ENCODE results near the gene SELE.

Gene SELE

GRCh38 chr1:169733924-169734323 lies at the start of gene SELE:
SELE (minus strand) TSS chr1:169734079; CDS start chr1:169733612, 467 bp downstream.
- DNase-seq (ENCODE audit: low spot score), result no peak

GRCh38 chr1:169782596-169782995 lies 48.7 kb upstream of the SELE start:
- no peak for DNase-seq (ENCODE audit: low spot score)

- DNase-seq (ENCODE audit: low spot score), result no peak
Observed at GRCh38 chr1:169779970-169780369, 46.1 kb upstream of the SELE start.

GRCh38 chr1:169779150-169779549 lies 45.3 kb upstream of the SELE start:
- no peak for DNase-seq (ENCODE audit: low spot score)

- DNase-seq (ENCODE audit: low spot score), result no peak
Observed at GRCh38 chr1:169776440-169776839, 42.6 kb upstream of the SELE start.

- DNase-seq (ENCODE audit: low spot score), result no peak
Observed at GRCh38 chr1:169768161-169768560, 34.3 kb upstream of the SELE start.

GRCh38 chr1:169765580-169766331 lies 31.9 kb upstream of the SELE start:
- DNase-seq (ENCODE audit: low spot score), result no peak

- no peak for DNase-seq (ENCODE audit: low spot score)
Observed at GRCh38 chr1:169764919-169765318, 31.0 kb upstream of the SELE start.

GRCh38 chr1:169762699-169763098 lies 28.8 kb upstream of the SELE start:
- DNase-seq (ENCODE audit: low spot score), result no peak

GRCh38 chr1:169759038-169759437 lies 25.2 kb upstream of the SELE start:
- DNase-seq (ENCODE audit: low spot score), result no peak

- no peak for DNase-seq (ENCODE audit: low spot score)
Observed at GRCh38 chr1:169753549-169753948, 19.7 kb upstream of the SELE start.

- no peak for DNase-seq (ENCODE audit: low spot score)
Observed at GRCh38 chr1:169750041-169750440, 16.2 kb upstream of the SELE start.

GRCh38 chr1:169746550-169746949 lies 12.7 kb upstream of the SELE start:
- DNase-seq (ENCODE audit: low spot score), result no peak

- DNase-seq (ENCODE audit: low spot score), result no peak
Observed at GRCh38 chr1:169745015-169745861, 11.4 kb upstream of the SELE start.

GRCh38 chr1:169741666-169742394 lies 8.0 kb upstream of the SELE start:
- DNase-seq (ENCODE audit: low spot score), result no peak

GRCh38 chr1:169739980-169740379 lies 6.1 kb upstream of the SELE start:
- no peak for DNase-seq (ENCODE audit: low spot score)

- DNase-seq (ENCODE audit: low spot score), result no peak
Observed at GRCh38 chr1:169731446-169731845, 2.4 kb downstream of the SELE start.

- DNase-seq (ENCODE audit: low spot score), result no peak
Observed at GRCh38 chr1:169729991-169730390, 3.9 kb downstream of the SELE start.

GRCh38 chr1:169727307-169727706 lies 6.6 kb downstream of the SELE start:
- DNase-seq (ENCODE audit: low spot score), result no peak

- DNase-seq (ENCODE audit: low spot score), result no peak
Observed at GRCh38 chr1:169726851-169727250, 7.0 kb downstream of the SELE start.

GRCh38 chr1:169725930-169726329 lies 7.9 kb downstream of the SELE start:
- no peak for DNase-seq (ENCODE audit: low spot score)

GRCh38 chr1:169724168-169724567 lies 9.7 kb downstream of the SELE start:
- no peak for DNase-seq (ENCODE audit: low spot score)

GRCh38 chr1:169723763-169724162 lies 10.1 kb downstream of the SELE start:
- no peak for DNase-seq (ENCODE audit: low spot score)

All from activated CD4-positive, alpha-beta T cell treated with anti-CD3 and anti-CD28 coated beads, Interleukin-2, Interleukin-4, amounts not matched to agents 100 ng/mL and 50 ng/mL, durations not matched to agents 16 hours and 8 hours (primary cell).